Left ventricle myocardium superior (tissue), 1 donor: ENCODE data around the gene UBE2N. TPM values are rescaled to one million over a fixed set of nuclear protein-coding genes. Genes with fewer than 3 reads are reported as not detected.
"Not testable (repeated sequence)": the region's sequence is repeated elsewhere in the genome, so short reads cannot be mapped to it uniquely, and the experiment has no call there.

Experiments
- ATAC-seq: fragments of 200-7000 bp; cut with Tn5 transposase; one replicate; pipeline ENCODE4 v1.9.1; 2020; ENCODE audit warnings: mild to moderate bottlenecking, moderate library complexity
- DNase-seq: peaks from one replicate; pipeline ENCODE4 v3.0.0-alpha.2; 2020
- intact Hi-C: fragments of 100-400 bp; cut with micrococcal nuclease; formaldehyde crosslinking; loops from one replicate; pipeline ENCODE4 v1.11.0; 2022
- total RNA-seq: library from RNA; stranded (reverse); fragmentation: NEBNext Ultra II Directional; extraction: Animal tissue kit (Norgen Biotek cat#: 25700); gene quantifications from one replicate; pipeline ENCODE4 v1.2.1, GENCODE V29; 2021
- donor health status: DM: no; HTN: yes; CAD: no; lungs with severe emphysema.

UBE2N gene
- total RNA-seq, 1 donor from 2014 or later: 84.5 TPM

DNA sequence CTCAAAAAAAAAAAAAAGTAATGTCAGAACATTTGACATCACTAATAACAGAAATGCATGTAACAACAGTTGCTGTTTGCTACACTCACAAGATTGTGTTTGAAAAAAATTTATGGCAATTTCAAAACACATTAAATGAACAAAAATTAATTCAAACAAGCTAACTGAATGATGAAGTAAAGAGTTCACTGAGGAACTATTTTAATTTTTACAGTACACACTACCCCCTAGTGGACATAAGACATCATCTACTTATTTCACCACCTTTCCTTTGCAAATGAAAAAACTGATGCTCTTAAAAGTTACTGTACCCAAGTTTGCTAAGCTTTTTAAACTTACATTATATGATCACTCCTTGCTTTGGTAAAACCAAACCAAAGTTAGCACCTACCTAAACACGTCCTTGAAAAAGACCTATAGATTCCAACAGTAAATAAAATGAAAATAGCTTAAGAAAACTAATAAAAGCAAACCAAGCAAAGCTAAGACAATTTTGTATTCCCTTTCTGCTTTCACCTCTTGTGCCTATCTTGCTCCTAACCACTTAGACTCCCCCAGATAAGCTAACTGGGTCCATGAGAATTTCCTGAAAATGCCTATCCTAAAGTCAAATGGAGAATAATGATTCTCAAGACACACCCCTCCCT lies 22.2 kb downstream of the UBE2N start:
- intact Hi-C loops: loop anchor here (5.0 kb wide), 1 partner anchor 432 kb away; no protein-coding TSS in a partner anchor
- peak; percentile 44 for ATAC-seq
- DNase-seq: no peak

DNA sequence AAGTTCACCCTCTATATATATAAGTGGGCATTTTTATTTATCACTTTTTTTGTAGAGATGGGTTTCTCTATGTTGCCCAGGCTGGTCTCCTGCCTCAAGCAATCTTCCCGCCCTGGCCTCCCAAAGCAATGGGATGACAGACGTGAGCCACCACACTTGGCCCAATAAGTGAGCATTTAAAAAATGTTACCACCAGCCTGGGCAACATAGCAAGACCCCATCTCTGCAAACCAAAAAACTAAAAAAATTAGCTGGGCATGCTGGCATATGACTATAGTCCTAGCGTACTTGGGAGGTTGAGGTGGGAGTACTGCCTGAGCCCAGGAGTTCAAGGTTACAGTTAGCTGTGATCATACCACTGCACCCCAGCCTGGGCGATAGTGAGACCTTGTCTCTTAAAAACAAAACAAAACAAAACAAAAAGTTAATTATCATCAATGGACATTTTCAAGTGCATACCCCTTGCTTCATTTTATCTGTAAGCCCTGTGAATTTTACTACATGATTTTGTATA lies 23.7 kb downstream of the UBE2N start:
- no peak for ATAC-seq
- DNase-seq: no peak
- intact Hi-C loops: no loop called here

DNA sequence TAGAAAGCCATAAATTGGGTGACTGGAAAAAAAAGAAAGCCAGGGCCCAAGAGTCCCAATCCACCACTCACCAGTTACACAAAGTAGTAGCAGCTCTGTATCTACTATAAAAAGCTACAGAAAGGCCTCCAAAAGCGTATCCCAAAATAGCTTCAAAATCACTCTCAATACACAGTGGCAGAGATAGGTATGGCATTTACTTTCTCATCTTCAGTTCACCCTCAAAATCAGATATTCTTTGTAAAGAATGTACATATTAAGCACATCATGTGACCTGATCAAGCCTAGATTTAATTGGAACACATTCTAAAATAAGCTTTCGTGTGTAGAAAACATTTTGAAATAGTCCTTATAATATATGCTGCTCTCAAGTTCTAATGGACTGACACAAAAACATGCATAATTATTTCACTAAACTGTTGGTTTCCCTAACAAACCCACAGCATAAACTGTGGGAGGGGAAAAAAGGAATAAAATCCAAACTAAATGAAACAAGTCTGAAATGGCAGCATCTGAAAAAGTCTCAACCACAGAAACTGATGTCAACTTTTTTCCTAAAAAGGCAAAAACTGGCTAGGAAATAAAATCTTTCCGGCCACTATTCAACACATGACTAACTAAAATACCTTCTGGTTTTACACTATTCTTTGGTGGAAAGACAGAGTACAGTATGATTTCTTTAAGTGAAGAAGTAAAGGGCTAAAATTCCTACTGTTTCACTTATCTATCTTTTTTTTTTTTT lies 25.9 kb downstream of the UBE2N start:
- ATAC-seq: peak; percentile 81
- DNase-seq: no peak
- intact Hi-C loops: no loop called here

DNA sequence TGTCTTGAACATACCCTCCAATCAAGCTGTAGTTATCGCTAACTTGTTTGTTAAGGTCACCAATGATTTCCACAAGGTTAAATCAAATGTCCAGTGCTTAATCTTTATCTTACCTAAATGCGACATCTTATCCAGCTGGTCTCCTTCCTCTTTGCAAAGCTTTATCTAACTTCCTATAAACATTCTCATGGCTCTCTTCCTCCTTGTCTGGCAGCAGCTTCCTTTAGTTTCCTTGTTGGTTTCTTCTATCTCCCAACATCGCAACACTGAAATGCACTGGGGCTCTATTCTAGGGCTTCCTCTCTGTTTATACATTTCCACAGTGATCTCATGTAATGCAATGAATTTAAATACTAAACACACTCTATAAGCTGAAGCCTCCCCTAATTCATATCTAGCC lies 28.7 kb downstream of the UBE2N start:
- no peak for ATAC-seq
- no peak for DNase-seq
- intact Hi-C loops: no loop called here

DNA sequence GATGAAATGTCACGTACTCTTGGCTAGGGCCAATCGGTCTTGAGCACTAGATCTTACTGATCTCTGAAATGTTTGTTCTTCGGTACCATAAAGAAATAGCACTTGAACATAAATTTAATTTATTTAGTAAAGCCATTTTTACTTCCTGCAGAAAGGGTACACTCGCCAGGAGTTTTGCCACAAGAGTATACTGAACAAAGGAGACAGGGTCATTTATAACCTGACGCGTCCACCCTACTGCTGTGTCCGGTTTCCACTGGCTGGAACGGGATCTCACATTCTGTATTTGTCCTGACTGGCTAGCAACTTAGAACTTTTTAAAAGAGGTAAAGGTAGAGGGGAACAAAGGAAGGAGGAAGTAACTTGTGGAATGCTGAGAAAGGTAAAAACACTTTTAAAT lies 29.4 kb downstream of the UBE2N start:
- intact Hi-C loops, ATAC-seq, DNase-seq: not testable (repeated sequence)

DNA sequence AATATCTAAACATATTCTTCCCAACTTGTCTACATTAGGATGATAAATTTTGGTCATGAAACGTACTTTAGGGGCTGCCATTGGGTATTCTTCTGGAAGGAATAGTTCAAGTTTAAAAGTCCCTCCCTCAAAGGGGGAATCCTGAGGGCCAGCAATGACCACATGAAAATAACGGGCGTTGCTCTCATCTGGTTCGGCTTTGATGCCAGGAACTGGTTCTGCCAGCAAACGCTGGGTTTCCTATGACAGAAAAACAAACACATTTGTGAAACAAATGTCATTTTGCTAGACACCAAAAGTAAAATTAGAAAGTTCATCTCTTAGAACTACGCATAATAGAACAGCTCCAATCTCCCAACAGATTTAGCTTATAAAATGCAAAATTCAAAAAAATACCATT lies 30.7 kb downstream of the UBE2N start:
- ATAC-seq, intact Hi-C loops, DNase-seq: not testable (repeated sequence)

DNA sequence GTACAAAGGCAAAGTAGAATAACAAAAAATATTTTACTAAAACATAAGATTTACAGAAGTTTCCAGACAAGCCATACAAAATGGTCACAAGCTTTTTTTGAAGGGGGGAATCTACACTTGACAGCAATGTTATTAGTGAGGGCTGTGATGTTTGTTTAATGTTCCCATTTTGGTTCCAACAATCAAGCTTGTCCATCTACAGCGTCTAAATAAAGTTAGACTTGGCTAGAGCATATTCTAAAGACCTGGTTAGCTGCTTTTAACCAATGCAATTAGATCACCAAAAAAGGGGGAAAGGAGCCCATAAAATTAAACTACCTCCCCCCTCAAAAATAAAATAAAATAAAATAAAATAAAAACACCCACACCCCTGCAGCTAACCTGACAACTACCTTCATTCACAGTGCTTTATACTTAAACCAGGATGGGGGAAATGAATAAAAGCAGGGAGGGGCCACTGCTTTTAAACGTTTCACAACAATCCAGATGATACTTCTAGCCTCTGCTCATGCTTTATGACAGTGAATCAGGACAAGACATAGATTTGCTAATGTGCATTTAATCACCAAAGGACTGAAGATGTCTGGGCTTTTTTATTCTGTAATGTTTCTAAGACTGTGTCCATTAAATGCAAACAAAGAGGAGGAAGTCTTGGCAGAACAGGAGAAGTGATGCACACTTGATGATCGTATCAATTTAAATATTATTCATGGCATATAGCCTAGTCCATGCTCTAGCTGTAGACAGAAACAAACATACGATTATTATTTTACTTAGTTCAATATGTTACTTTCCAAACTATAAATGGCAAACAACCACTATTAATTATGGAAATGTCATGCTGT lies 32.2 kb downstream of the UBE2N start:
- ATAC-seq, DNase-seq, intact Hi-C loops: not testable (repeated sequence)

DNA sequence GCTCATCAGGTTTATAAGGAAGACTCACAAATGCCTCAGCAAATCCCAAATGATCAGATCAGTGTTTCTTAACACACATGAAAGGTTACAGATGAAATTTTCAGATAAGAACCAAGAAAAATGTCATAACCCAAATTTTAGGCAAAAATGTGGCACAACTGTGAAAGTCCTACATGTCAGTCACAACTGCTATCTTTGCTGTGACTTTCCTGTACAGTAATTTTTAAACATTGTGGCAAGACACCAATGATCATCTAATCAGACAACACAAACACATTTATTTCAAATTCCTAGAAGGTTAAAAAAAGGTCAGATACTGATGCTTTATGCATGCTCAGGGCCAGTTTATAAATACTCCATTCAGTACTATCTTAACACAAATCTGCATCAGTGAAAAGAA lies 32.9 kb downstream of the UBE2N start:
- ATAC-seq (no peak), DNase-seq (no peak)

DNA sequence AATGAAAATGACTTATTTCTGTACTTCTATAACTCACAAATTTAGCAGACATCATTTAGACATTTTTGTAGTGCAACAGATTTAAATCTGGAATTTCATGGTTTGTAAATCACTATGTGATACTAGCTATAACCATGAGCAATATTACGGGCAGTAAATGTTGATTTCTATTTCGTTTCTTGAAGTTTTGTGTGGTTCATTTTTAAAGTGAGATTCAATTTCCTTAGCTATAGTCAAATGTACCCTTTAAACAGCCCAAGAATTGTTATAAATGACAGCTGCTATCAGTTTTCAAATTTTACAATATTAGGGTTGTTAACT lies 33.8 kb downstream of the UBE2N start:
- intact Hi-C loops: no loop called here
- DNase-seq (no peak), ATAC-seq (no peak)

More for the DNA sequence above, 32.9 kb downstream of the UBE2N start:
- intact Hi-C loops: no loop called here

DNA sequence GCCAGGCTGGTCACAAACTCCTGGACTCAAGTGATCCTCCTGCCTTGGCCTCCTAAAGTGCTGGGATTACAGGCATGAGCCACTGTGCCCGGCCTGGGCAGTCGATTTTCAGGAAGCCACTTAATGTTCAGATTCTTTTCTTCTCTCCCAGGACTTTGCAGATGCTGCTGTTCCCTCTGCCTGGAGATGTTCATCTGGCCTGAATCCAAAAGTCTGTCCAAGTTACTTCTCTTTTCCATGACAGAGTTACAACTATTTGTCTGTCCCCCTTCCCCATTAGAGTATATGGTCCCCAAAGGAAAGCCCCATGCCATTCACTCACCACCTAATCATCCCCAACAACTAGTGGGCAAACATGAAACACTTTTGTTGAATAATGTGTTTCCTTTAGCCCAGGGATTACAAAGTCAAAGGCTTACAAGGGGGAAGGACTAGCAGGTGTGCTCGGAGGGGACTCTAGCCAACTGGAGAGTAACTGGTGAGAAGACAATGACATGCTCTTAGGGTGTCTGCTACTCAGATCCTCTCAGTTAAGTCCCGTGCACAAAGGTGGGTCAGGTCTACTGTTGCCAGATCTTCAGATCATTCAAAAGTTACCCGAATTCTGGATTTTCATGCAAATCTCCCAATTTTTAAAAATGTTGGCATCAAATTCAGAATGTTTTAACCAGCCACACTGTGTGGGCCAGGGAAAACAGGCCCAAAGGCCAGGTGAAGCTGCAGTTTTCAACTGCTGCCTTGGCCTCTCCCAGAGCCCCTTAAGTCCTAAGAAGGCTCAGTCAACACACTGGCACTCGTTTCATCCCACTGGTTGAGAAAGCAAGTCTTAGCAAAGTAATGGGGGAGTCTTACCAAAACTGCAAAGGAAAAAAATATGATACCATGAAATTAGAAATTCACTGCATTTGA lies 34.4 kb downstream of the UBE2N start:
- peak; percentile 19 for ATAC-seq
- DNase-seq: no peak
- intact Hi-C loops: no loop called here

DNA sequence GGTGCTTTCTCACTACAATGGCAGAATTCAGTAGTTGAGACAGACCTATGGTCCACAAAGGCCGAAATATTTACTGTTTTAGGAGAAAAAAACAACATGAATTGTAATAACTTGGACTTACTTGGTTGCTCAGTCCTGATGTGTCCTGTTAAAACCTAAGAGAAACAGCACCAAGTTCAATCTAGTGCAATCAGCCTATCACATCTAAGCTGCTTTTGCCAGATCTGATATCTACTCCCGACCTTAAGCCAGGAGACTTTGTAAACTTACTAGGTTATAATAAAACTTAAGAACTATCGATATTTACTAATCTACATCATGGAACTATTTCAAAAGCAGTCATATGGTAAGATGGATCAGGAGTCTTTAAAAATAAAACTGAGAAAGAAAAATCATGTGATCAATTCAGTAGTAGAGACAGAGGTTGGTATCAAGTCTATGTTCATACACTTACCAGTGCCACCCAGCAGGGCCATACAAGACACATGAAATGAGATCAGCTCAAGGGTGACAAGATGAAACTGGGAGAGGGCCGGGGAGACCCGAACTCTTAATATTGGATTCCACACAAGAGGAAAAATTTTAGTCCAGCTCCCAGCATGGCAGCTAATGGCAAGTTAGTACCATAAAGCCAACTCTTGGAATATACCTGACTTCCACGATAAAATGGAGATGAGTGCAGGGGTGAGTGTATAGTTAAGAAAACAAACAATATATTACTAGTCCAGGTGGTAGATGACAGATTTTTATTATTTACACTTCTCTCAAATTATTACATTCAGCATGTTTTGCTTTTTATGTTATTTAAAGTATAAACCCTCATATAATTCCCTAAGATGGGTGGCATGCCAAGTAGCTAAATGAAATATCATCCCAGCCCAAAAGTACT lies 36.5 kb downstream of the UBE2N start:
- ATAC-seq: peak; percentile 30

DNA sequence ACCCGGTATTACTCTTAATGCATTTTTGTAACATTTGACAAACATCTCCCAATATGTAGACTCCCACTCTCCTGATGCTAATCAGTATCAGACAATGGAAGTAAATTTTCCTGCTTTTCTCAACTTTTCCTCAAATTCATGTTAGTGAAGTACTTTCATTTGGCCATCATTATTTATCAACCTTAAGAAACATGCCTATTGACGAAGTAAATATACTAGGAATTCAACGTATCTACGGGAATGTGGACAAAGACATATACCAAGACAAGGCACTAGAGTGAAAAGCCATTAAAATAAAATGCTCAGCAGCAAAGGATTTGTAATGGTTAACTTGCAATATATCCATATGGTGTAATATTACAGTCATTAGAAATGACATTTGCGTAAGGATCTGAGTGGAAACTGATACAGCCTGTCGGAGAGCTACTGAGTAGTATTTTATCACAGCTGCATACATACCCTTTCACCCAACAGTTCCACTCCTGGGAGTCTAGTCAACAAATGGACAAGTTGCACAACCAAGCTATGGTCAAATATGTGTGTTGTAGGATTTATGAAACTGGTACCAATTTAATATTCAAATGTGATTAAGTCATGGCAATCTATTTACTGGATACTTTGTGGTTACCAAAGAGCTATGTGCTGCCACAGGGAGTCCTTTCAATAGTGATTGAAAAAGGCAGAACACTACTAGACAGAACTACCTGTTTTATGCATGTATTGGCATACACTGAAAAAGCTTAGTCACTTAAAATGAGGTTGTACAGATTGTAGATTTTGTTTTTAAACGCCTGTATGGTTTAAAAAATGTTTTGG lies 37.6 kb downstream of the UBE2N start:
- ATAC-seq (peak; percentile 17), DNase-seq (no peak)
- intact Hi-C loops: no loop called here

More for the DNA sequence above, 36.5 kb downstream of the UBE2N start:
- intact Hi-C loops: no loop called here
- no peak for DNase-seq

DNA sequence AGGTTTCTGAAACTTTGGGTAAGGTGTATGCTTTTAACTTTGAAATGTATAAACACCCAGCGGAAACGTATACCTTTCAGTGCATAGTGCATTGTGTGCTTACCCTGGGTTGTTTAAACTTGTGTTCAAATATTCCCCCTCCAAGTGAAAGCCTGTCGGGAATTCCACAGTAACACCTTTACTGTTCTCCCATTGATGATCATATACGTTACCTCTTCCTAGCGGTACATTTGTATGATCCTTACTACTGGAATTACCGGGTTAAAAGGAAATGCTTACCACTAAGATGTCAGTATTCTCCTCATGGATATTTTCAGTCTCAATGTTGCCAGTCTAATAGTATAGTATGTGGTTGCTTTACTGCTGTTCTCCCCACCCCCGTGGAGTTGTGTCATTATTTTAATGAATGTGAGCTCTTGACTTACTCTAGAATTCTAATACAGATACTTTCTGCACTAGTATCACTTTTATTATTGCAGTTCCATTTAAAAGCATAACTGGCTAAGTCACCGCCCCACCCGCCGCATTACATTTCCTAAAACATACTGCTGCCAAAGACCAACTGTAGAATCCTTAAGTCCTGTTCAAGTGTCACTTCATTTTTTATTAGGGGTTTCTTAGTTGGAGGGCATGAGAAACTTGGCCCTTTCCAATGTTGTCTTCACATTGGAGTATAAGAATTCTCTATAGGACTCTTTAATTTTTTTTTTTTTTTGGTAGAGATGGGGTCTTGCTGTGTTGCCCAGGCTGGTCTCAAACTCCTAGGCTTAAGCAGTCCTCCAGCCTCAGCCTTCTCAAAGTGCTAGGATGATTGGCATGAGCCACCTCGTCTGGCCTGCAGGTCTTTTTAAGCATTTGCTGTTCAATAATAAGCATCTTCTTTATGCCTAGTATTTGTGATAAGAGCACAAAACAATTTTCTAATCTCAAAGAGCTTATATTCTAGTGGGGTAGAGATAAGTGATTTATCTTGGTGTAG lies 39.1 kb downstream of the UBE2N start:
- intact Hi-C loops: no loop called here
- ATAC-seq (no peak), DNase-seq (no peak)

DNA sequence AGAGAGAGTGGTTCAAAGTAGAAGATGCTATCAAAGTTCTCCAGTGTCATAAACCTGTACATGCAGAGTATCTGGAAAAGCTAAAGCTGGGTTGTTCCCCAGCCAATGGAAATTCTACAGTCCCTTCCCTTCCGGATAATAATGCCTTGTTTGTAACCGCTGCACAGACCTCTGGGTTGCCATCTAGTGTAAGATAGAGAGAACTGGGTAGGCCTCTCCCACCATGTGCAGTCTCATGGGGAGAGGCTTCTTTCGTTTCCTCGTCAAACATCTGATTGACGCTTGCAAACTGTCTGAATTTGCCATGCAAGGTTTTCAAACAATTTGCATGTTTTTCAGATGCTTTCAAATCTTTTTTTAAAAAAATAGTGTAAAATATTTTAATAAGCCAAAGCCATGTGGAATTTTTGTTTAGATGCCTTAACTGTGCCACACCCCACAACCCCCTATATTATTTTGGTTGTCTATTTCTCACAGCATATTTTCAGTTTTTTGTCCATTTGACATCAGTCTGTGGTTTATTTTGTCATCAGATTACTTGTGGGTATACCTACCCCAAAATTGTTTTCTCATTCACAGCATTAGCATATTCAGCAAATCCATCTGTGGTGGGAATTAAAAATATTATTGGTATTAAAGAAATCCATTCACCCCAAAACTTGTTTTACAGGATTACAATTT lies 42.4 kb downstream of the UBE2N start:
- ATAC-seq: peak; percentile 85
- intact Hi-C loops, DNase-seq: not testable (repeated sequence)

DNA sequence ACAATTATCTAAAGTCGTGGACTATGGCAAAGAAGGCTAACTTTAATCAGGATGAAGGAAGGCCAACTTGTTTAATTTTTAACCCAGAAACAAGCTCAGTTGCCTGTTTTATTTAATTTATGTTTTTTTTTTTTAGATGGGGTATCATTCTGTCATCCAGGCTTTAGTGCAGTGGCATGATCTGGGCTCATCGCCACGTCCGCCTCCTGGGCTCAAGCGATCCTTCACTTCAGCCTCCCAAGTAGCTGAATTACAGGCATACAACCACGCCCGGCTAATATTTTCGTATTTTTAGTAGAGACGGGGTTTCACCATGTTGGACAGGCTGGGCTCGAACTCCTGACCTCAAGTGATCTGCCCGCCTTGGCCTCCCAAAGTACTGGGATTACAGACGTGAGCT lies 44.3 kb downstream of the UBE2N start:
- DNase-seq (no peak), ATAC-seq (no peak)
- intact Hi-C loops: no loop called here
